Duodenal mucosa (tissue), 2 donors: ENCODE measurements around the gene UNC119.

ENCODE experiments used
- H3K27ac ChIP-seq: one replicate; pipeline ENCODE4 v1.7.0; 2013; ENCODE audit warnings: low read depth, low read length
- H3K27me3 ChIP-seq, 2 donors: one replicate each; pipeline ENCODE4 v1.7.0; 2013; ENCODE audit warnings: low read length in 2 of 2, control low read depth in 1 of 2; ENCODE audit not compliant: insufficient read depth in 2 of 2, control insufficient read depth in 1 of 2
- H3K36me3 ChIP-seq, 2 donors: one replicate each; pipeline ENCODE4 v1.7.0; 2013; ENCODE audit warnings: low read length in 2 of 2, control low read depth in 1 of 2; ENCODE audit not compliant: insufficient read depth in 2 of 2, control insufficient read depth in 1 of 2
- H3K4me1 ChIP-seq, 2 donors: one replicate each; pipeline ENCODE4 v1.7.0; 2013; ENCODE audit warnings: low read length in 2 of 2, control low read depth in 1 of 2; ENCODE audit not compliant: insufficient read depth in 2 of 2, control insufficient read depth in 1 of 2
- H3K4me3 ChIP-seq, 2 donors: one replicate each; pipeline ENCODE4 v1.7.0; 2013; ENCODE audit warnings: low read length in 2 of 2, low read depth in 1 of 2
- H3K9ac ChIP-seq, 2 donors: one replicate each; pipeline ENCODE4 v1.7.0; 2013; ENCODE audit warnings: low read length in 2 of 2, low read depth in 1 of 2
- H3K9me3 ChIP-seq, 2 donors: one replicate each; pipeline ENCODE4 v1.7.0; 2013; ENCODE audit warnings: low read length in 2 of 2, control low read depth in 1 of 2; ENCODE audit not compliant: control insufficient read depth in 1 of 2

The UNC119 gene

DNA sequence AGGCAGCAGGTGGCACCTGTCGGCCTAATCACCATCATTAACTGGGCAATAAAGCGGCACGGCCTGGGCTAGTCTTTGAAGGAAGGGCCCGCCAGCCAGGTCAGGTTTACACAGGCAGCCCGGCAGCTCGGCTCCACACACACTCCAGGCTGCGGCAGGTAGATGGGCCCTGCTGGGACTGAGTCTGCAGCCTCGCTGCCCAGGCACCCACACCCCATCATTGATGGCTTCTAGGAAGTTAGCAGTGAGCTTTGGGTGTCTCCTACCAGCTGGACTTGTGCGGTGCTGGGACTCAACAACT is 53.1 kb downstream of the UNC119 start:
- Histone ChIP-seq H3K27ac (no peak overlapping the region), H3K9me3 (no peaks in the 10 kb centered on the region), H3K4me3 (no peak overlapping the region), H3K9ac (no peak overlapping the region), H3K27me3 (no peaks in the 10 kb centered on the region), H3K4me1 (peaks cover 15 to 19% of the 10 kb centered on the region in 2 donors), H3K36me3 (peaks cover 0 to 21% of the 10 kb centered on the region in 2 donors)

DNA sequence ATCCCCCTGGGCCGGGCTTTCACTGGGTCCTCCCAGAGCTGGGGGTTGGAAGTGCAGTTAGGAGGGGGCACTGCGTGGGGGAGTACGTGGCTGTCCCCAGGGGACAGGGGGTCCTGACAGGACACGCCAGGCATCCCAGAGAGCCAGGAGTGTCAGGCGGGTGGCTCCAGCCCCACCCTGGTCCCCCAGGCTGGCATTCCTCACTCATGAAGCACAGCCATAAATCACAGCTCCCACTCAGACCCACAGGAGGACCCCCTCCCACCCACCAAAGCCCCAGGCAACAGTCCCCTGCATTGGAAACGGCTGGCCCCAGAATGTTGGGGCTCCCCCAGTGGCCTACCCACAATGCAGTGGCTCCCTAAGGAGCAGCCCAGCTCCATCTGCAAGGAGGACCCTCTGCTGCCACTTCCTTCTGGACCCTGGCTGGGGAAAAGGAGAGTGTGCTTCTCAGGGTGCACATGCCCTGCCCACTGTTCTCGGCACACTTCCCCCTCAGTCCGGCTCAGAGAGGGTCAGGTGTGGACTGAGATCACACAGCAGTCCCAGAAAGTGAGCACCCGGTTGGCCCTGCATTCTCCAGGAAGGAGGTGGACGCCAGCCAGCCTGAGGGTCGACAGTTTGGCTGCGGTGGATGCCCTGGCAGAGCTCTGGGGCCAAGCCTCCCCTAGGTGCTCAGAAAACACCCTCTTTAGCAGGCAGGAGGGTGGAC is 53.6 kb downstream of the UNC119 start:
- peaks cover 15 to 19% of the 10 kb centered on the region in 2 donors for H3K4me1 ChIP-seq
- no peaks in the 10 kb centered on the region for H3K9me3 ChIP-seq
- peaks cover under 1 to 25% of the 10 kb centered on the region in 2 donors for H3K36me3 ChIP-seq
- H3K27ac ChIP-seq: no peak overlapping the region
- H3K4me3 ChIP-seq: no peak overlapping the region
- no peak overlapping the region for H3K9ac ChIP-seq
- no peaks in the 10 kb centered on the region for H3K27me3 ChIP-seq

- H3K4me1 ChIP-seq: peaks cover 15 to 19% of the 10 kb centered on the region in 2 donors
- H3K4me3 ChIP-seq: no peak overlapping the region
- no peak overlapping the region for H3K9ac ChIP-seq
- H3K27me3 ChIP-seq: no peaks in the 10 kb centered on the region
- peaks cover 5 to 26% of the 10 kb centered on the region in 2 donors for H3K36me3 ChIP-seq
- no peak overlapping the region for H3K27ac ChIP-seq
- no peaks in the 10 kb centered on the region for H3K9me3 ChIP-seq
These were observed 54.5 kb downstream of the UNC119 start for GRCh38 chr17:28497931-28498330.
